GM23338 (cell line): Measurements from ENCODE around the gene CPT2. TPM values are rescaled to one million over a fixed set of nuclear protein-coding genes. Genes with fewer than 3 reads are reported as not detected.

Source experiments
- ATAC-seq: fragments of 200-7000 bp; cut with Tn5 transposase; 3 replicates; pipeline ENCODE4 v1.9.1; 2020
- DNase-seq: peaks from one replicate; pipeline ENCODE4 v3.0.0-alpha.2; 2015; ENCODE audit warnings: low spot score
- H2AFZ ChIP-seq: fragments of 200-600 bp; sonication (generic); 2 replicates; pipeline ENCODE4 v1.8.0; 2016; ENCODE audit warnings: antibody characterized with exemption, mild to moderate bottlenecking, moderate library complexity
- H3F3A ChIP-seq: fragments of 200-600 bp; sonication (generic); replicated peaks from 2 replicates; pipeline ENCODE4 v1.8.0; 2017; ENCODE audit warnings: antibody characterized with exemption, mixed run types, low read depth
- H3K27ac ChIP-seq: fragments of 200-600 bp; sonication (generic); 2 replicates; pipeline ENCODE4 v1.6.1; 2016; ENCODE audit warnings: low read depth
- H3K27me3 ChIP-seq: fragments of 200-600 bp; sonication (generic); 2 replicates; pipeline ENCODE4 v1.8.0; 2016; ENCODE audit warnings: mild to moderate bottlenecking, mixed run types, moderate library complexity; ENCODE audit not compliant: insufficient read depth
- H3K36me3 ChIP-seq: fragments of 200-600 bp; sonication (generic); 2 replicates; pipeline ENCODE4 v1.8.0; 2016; ENCODE audit warnings: mild to moderate bottlenecking; ENCODE audit not compliant: insufficient read depth
- H3K4me1 ChIP-seq: fragments of 200-600 bp; sonication (generic); 2 replicates; pipeline ENCODE4 v1.8.0; 2016; ENCODE audit warnings: mild to moderate bottlenecking, moderate library complexity; ENCODE audit not compliant: insufficient read depth
- H3K4me2 ChIP-seq: fragments of 200-600 bp; sonication (generic); 2 replicates; pipeline ENCODE4 v1.7.1; 2017; ENCODE audit warnings: mixed run types
- H3K4me3 ChIP-seq: fragments of 200-600 bp; sonication (generic); 2 replicates; pipeline ENCODE4 v1.6.1; 2016; ENCODE audit warnings: mixed run types
- H3K79me2 ChIP-seq: fragments of 200-600 bp; sonication (generic); replicated peaks from 2 replicates; pipeline ENCODE4 v1.8.0; 2017; ENCODE audit warnings: mild to moderate bottlenecking; ENCODE audit not compliant: insufficient read depth
- H3K9me2 ChIP-seq: fragments of 200-600 bp; sonication (generic); 2 replicates; pipeline ENCODE4 v1.8.0; 2017; ENCODE audit not compliant: insufficient read depth
- H4K20me1 ChIP-seq: fragments of 200-600 bp; sonication (generic); replicated peaks from 2 replicates; pipeline ENCODE4 v1.8.0; 2017; ENCODE audit warnings: mild to moderate bottlenecking; ENCODE audit not compliant: insufficient read depth
- H3K27ac Mint-ChIP-seq: 2 replicates; pipeline ENCODE4 v1.8.0; 2020; ENCODE audit warnings: inconsistent platforms, mild to moderate bottlenecking, moderate library complexity, mixed read lengths
- H3K27me3 Mint-ChIP-seq: 3 replicates; pipeline ENCODE4 v1.8.0; 2022; ENCODE audit warnings: low read depth, mild to moderate bottlenecking, moderate library complexity, mixed read lengths, inconsistent platforms; ENCODE audit not compliant: insufficient read depth, poor library complexity
- H3K36me3 Mint-ChIP-seq: 3 replicates; pipeline ENCODE4 v1.8.0; 2021; ENCODE audit warnings: low read depth, mild to moderate bottlenecking, inconsistent platforms, moderate library complexity, mixed read lengths
- H3K4me1 Mint-ChIP-seq: 3 replicates; pipeline ENCODE4 v1.8.0; 2020; ENCODE audit warnings: mild to moderate bottlenecking, inconsistent platforms, mixed read lengths
- H3K4me3 Mint-ChIP-seq: 3 replicates; pipeline ENCODE4 v1.8.0; 2021; ENCODE audit warnings: moderate library complexity, mild to moderate bottlenecking, inconsistent platforms, mixed read lengths
- H3K9me3 Mint-ChIP-seq: 3 replicates; pipeline ENCODE4 v1.8.0; 2020; ENCODE audit warnings: moderate library complexity, mild to moderate bottlenecking, inconsistent platforms, mixed read lengths
- EZH2 ChIP-seq: fragments of 200-600 bp; sonication (generic); IDR thresholded peaks from one replicate; pipeline ENCODE4 v1.8.0; 2017; ENCODE audit warnings: antibody characterized with exemption, mild to moderate bottlenecking, low read depth; ENCODE audit not compliant: unreplicated experiment
- EZH2phosphoT487 ChIP-seq: fragments of 200-600 bp; sonication (generic); IDR thresholded peaks from one replicate; pipeline ENCODE4 v1.8.1; 2018; ENCODE audit warnings: antibody characterized with exemption; ENCODE audit not compliant: unreplicated experiment
- JUNB ChIP-seq: IDR thresholded peaks from one replicate; pipeline ENCODE4 v1.6.1; 2016; ENCODE audit warnings: antibody characterized with exemption; ENCODE audit not compliant: unreplicated experiment
- NANOG ChIP-seq: IDR thresholded peaks from 2 replicates; pipeline ENCODE4 v1.6.1; 2016; ENCODE audit warnings: antibody characterized with exemption, borderline replicate concordance
- POLR2AphosphoS5 ChIP-seq: IDR thresholded peaks from 2 replicates; pipeline ENCODE4 v1.6.1; 2016; ENCODE audit warnings: antibody characterized with exemption, low read depth
- STAT1 ChIP-seq: IDR thresholded peaks from one replicate; pipeline ENCODE4 v1.6.1; 2016; ENCODE audit warnings: antibody characterized with exemption; ENCODE audit not compliant: unreplicated experiment
- ZNF114 ChIP-seq: fragments of 250-450 bp; sonication (Bioruptor Pico); IDR thresholded peaks from 2 replicates; pipeline ENCODE4 v1.5.0; 2020; ENCODE audit warnings: mild to moderate bottlenecking, moderate library complexity
- polyA plus RNA-seq: library from polyadenylated mRNA; unstranded; fragments of >200 nt; fragmentation: Nextera tagmentation; extraction: Ambion mirVana; gene quantifications from 2 replicates; pipeline ENCODE4 v1.2.1, GENCODE V29; 2016
- total RNA-seq: library from RNA; depleted of rRNA; stranded (reverse); fragments of >200 nt; shearing (Covaris generic); gene quantifications from 2 replicates; pipeline ENCODE4 v1.2.3, GENCODE V29; 2014
- TF ChIP-seq, protein P1 (sequence below): fragments of 250-450 bp; sonication (Bioruptor Pico); IDR thresholded peaks from 2 replicates; pipeline ENCODE4 v1.5.0; 2020; ENCODE audit warnings: mild to moderate bottlenecking, moderate library complexity
- TF ChIP-seq, protein P2 (sequence below): IDR thresholded peaks from one replicate; pipeline ENCODE4 v1.6.1; 2018; ENCODE audit warnings: antibody characterized with exemption; ENCODE audit not compliant: unreplicated experiment
- TF ChIP-seq, protein P3 (sequence below): IDR thresholded peaks from 2 replicates; pipeline ENCODE4 v1.6.1; 2016; ENCODE audit warnings: antibody characterized with exemption
- TF ChIP-seq, protein P4 (sequence below), 2 experiments: fragments of 200-600 bp in 1 of 2; sonication (generic) in 1 of 2; conservative IDR thresholded peaks; 2 replicates each; pipeline versions ENCODE4 v1.5.1 to v1.6.1; 2016 to 2017; ENCODE audit warnings: antibody characterized with exemption in 2 of 2, low read depth in 2 of 2, mild to moderate bottlenecking in 2 of 2, moderate library complexity in 1 of 2

CPT2 gene
- total and polyA plus RNA-seq, 2 experiments from 2014 or later, result 11.2 to 30.6 TPM

DNA sequence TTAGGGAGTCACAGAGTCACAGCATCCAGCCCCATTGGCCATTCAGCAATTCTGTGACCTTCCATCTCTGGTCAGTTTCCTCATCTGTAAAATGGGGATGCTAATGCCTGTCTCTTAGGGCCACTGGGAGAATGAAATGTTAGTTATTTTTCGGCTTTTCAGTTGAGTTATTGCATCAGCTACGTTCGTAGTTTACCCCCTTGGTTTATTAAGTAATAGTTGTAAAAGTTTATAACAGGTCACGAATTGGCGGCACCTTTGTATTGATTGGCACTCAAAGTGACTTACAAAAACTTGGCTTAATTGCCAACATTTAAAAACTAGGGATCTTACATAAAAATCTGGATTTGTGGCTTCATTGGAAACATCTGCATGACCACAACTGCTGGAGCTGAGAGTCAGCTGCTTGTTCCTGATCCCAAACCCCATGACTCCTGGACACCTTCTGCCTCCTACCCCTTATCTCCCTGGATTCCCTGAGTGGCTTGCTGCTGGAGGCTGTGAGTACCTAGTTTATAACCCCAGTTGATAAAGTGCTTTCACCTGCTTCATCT, 31.1 kb upstream of the CPT2 start (continued):
- TF ChIP-seq, protein P1, sequence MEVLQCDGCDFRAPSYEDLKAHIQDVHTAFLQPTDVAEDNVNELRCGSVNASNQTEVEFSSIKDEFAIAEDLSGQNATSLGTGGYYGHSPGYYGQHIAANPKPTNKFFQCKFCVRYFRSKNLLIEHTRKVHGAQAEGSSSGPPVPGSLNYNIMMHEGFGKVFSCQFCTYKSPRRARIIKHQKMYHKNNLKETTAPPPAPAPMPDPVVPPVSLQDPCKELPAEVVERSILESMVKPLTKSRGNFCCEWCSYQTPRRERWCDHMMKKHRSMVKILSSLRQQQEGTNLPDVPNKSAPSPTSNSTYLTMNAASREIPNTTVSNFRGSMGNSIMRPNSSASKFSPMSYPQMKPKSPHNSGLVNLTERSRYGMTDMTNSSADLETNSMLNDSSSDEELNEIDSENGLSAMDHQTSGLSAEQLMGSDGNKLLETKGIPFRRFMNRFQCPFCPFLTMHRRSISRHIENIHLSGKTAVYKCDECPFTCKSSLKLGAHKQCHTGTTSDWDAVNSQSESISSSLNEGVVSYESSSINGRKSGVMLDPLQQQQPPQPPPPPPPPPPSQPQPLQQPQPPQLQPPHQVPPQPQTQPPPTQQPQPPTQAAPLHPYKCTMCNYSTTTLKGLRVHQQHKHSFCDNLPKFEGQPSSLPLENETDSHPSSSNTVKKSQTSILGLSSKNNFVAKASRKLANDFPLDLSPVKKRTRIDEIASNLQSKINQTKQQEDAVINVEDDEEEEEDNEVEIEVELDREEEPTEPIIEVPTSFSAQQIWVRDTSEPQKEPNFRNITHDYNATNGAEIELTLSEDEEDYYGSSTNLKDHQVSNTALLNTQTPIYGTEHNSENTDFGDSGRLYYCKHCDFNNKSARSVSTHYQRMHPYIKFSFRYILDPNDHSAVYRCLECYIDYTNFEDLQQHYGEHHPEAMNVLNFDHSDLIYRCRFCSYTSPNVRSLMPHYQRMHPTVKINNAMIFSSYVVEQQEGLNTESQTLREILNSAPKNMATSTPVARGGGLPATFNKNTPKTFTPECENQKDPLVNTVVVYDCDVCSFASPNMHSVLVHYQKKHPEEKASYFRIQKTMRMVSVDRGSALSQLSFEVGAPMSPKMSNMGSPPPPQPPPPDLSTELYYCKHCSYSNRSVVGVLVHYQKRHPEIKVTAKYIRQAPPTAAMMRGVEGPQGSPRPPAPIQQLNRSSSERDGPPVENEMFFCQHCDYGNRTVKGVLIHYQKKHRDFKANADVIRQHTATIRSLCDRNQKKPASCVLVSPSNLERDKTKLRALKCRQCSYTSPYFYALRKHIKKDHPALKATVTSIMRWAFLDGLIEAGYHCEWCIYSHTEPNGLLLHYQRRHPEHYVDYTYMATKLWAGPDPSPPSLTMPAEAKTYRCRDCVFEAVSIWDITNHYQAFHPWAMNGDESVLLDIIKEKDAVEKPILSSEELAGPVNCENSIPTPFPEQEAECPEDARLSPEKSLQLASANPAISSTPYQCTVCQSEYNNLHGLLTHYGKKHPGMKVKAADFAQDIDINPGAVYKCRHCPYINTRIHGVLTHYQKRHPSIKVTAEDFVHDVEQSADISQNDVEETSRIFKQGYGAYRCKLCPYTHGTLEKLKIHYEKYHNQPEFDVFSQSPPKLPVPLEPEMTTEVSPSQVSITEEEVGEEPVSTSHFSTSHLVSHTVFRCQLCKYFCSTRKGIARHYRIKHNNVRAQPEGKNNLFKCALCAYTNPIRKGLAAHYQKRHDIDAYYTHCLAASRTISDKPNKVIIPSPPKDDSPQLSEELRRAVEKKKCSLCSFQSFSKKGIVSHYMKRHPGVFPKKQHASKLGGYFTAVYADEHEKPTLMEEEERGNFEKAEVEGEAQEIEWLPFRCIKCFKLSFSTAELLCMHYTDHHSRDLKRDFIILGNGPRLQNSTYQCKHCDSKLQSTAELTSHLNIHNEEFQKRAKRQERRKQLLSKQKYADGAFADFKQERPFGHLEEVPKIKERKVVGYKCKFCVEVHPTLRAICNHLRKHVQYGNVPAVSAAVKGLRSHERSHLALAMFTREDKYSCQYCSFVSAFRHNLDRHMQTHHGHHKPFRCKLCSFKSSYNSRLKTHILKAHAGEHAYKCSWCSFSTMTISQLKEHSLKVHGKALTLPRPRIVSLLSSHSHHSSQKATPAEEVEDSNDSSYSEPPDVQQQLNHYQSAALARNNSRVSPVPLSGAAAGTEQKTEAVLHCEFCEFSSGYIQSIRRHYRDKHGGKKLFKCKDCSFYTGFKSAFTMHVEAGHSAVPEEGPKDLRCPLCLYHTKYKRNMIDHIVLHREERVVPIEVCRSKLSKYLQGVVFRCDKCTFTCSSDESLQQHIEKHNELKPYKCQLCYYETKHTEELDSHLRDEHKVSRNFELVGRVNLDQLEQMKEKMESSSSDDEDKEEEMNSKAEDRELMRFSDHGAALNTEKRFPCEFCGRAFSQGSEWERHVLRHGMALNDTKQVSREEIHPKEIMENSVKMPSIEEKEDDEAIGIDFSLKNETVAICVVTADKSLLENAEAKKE (CRISPR knock-in tag), result no peak

DNA sequence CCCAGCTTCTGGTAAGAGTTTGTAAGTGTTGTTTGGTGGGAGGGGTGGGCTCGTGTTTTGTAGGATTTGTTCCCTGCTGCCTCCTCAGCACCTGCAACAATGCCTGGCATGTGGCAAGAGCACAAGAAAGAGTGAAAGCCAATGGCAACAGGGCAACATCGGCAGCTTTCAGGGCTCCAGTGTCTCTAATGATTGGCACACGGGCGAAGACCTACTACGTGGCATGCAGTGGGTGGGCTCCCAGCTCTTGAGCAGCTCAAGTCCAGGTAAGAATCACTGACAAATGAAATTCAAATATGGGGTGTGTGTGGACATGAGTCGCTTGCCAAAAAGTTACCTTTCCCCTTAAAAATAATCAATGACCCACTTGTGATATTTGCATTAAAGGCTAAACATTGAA, 30.3 kb upstream of the CPT2 start:
- ATAC-seq (no peak), DNase-seq (no peak)
- Histone ChIP-seq H3K27ac (no peak overlapping the region), H3K4me2 (no peak overlapping the region), H3K4me3 (no peak overlapping the region), H4K20me1 (no peaks in the 10 kb centered on the region), H3K27me3 (no peaks in the 10 kb centered on the region), H2AFZ (no peak overlapping the region), H3K79me2 (no peaks in the 10 kb centered on the region), H3K36me3 (no peaks in the 10 kb centered on the region), H3F3A (0 out of 2 replicates have a peak, but pooled peaks cover 3% of the 10 kb centered on the region), H3K9me2 (no peaks in the 10 kb centered on the region), H3K4me1 (peaks cover 28% of the 10 kb centered on the region)
- H3K4me1 Mint-ChIP-seq, result peaks cover 26% of the 10 kb centered on the region
- H3K27me3 Mint-ChIP-seq, result peaks cover 7% of the 10 kb centered on the region
- no peaks in the 10 kb centered on the region for H3K36me3 Mint-ChIP-seq
- no peak overlapping the region for H3K27ac Mint-ChIP-seq
- no peak overlapping the region for H3K4me3 Mint-ChIP-seq
- H3K9me3 Mint-ChIP-seq, result no peaks in the 10 kb centered on the region
- TF ChIP-seq JUNB (no peak), EZH2phosphoT487 (no peak), POLR2AphosphoS5 (no peak), STAT1 (no peak), NANOG (no peak), ZNF114 (CRISPR knock-in tag) (no peak), EZH2 (no peak)
- TF ChIP-seq, protein P2, sequence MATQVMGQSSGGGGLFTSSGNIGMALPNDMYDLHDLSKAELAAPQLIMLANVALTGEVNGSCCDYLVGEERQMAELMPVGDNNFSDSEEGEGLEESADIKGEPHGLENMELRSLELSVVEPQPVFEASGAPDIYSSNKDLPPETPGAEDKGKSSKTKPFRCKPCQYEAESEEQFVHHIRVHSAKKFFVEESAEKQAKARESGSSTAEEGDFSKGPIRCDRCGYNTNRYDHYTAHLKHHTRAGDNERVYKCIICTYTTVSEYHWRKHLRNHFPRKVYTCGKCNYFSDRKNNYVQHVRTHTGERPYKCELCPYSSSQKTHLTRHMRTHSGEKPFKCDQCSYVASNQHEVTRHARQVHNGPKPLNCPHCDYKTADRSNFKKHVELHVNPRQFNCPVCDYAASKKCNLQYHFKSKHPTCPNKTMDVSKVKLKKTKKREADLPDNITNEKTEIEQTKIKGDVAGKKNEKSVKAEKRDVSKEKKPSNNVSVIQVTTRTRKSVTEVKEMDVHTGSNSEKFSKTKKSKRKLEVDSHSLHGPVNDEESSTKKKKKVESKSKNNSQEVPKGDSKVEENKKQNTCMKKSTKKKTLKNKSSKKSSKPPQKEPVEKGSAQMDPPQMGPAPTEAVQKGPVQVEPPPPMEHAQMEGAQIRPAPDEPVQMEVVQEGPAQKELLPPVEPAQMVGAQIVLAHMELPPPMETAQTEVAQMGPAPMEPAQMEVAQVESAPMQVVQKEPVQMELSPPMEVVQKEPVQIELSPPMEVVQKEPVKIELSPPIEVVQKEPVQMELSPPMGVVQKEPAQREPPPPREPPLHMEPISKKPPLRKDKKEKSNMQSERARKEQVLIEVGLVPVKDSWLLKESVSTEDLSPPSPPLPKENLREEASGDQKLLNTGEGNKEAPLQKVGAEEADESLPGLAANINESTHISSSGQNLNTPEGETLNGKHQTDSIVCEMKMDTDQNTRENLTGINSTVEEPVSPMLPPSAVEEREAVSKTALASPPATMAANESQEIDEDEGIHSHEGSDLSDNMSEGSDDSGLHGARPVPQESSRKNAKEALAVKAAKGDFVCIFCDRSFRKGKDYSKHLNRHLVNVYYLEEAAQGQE, result no peak
- TF ChIP-seq, protein P3, sequence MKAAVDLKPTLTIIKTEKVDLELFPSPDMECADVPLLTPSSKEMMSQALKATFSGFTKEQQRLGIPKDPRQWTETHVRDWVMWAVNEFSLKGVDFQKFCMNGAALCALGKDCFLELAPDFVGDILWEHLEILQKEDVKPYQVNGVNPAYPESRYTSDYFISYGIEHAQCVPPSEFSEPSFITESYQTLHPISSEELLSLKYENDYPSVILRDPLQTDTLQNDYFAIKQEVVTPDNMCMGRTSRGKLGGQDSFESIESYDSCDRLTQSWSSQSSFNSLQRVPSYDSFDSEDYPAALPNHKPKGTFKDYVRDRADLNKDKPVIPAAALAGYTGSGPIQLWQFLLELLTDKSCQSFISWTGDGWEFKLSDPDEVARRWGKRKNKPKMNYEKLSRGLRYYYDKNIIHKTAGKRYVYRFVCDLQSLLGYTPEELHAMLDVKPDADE, result no peak
- TF ChIP-seq, protein P4, sequence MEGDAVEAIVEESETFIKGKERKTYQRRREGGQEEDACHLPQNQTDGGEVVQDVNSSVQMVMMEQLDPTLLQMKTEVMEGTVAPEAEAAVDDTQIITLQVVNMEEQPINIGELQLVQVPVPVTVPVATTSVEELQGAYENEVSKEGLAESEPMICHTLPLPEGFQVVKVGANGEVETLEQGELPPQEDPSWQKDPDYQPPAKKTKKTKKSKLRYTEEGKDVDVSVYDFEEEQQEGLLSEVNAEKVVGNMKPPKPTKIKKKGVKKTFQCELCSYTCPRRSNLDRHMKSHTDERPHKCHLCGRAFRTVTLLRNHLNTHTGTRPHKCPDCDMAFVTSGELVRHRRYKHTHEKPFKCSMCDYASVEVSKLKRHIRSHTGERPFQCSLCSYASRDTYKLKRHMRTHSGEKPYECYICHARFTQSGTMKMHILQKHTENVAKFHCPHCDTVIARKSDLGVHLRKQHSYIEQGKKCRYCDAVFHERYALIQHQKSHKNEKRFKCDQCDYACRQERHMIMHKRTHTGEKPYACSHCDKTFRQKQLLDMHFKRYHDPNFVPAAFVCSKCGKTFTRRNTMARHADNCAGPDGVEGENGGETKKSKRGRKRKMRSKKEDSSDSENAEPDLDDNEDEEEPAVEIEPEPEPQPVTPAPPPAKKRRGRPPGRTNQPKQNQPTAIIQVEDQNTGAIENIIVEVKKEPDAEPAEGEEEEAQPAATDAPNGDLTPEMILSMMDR (conservative IDR thresholded peaks at IDR 0.05; ENCODE audit: low read depth in 2 of 2), result no peak
